Measurements from ENCODE around the gene SLC8A1.

DNA sequence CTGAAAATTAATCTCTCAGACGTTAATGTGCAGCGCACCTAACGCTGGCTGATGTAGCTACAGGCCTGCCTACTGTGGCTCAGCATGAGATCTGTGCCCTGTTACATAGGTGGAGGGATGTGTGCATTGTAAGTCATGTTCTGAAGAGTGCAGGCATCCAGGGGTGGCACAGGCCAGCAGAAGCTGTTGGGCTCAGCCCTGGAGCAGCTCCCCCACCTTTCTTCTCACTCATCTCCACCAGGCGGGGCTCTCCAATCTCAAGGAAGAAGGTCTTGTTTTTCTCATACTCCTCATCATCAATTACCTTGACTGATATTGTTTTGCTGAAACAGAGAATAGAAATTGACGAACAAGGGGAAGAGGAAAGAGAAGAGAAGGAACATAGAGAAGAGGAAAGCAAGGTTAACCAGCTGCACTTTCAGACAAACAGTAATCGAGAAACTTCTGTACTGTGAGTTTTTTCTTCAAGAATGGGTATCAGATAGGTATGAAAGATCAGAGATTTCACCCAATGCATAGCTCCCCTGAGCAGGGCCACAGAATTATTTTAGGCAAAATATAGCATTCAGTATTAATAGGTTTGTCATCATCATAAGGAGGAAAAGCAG, 273.6 kb downstream of the SLC8A1 start:
- TF ChIP-seq POLR2A (IDR thresholded peaks at IDR 0.05), result no peak
- TF ChIP-seq, protein P1, sequence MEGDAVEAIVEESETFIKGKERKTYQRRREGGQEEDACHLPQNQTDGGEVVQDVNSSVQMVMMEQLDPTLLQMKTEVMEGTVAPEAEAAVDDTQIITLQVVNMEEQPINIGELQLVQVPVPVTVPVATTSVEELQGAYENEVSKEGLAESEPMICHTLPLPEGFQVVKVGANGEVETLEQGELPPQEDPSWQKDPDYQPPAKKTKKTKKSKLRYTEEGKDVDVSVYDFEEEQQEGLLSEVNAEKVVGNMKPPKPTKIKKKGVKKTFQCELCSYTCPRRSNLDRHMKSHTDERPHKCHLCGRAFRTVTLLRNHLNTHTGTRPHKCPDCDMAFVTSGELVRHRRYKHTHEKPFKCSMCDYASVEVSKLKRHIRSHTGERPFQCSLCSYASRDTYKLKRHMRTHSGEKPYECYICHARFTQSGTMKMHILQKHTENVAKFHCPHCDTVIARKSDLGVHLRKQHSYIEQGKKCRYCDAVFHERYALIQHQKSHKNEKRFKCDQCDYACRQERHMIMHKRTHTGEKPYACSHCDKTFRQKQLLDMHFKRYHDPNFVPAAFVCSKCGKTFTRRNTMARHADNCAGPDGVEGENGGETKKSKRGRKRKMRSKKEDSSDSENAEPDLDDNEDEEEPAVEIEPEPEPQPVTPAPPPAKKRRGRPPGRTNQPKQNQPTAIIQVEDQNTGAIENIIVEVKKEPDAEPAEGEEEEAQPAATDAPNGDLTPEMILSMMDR (IDR thresholded peaks at IDR 0.05), result no peak

Data from Peyer's patch (tissue), 4 donors.